HG03439 (cell line): ENCODE measurements around the gene SDHAF1.

Experiments used
- ATAC-seq: cut with Tn5 transposase; IDR thresholded peaks from one replicate; pipeline ENCODE4 v1.9.1; 2021; ENCODE audit warnings: mild to moderate bottlenecking, moderate library complexity; ENCODE audit not compliant: unreplicated experiment

The SDHAF1 gene

GRCh38 chr19:35986664-35987570 lies 8.1 kb upstream of the SDHAF1 start:
- ATAC-seq = no peak

GRCh38 chr19:35987571-35987896 lies 7.5 kb upstream of the SDHAF1 start:
- ATAC-seq = no peak

- ATAC-seq = no peak
Measured at GRCh38 chr19:35988824-35989223, 6.2 kb upstream of the SDHAF1 start.

GRCh38 chr19:35990156-35990555 lies 4.8 kb upstream of the SDHAF1 start:
- ATAC-seq = no peak

- no peak for ATAC-seq
Measured at GRCh38 chr19:35990771-35991730, 3.9 kb upstream of the SDHAF1 start.

GRCh38 chr19:35991731-35992450 lies 3.1 kb upstream of the SDHAF1 start:
- ATAC-seq = no peak

- ATAC-seq = no peak
Measured at GRCh38 chr19:35992907-35993765, 1.9 kb upstream of the SDHAF1 start.

- ATAC-seq = no peak
Measured at GRCh38 chr19:35993923-35994598, 927 bp upstream of the SDHAF1 start.

GRCh38 chr19:35996777-35997176 lies 1.8 kb downstream of the SDHAF1 start:
- no peak for ATAC-seq

- no peak for ATAC-seq
Measured at GRCh38 chr19:36001605-36002004, 6.6 kb downstream of the SDHAF1 start.

GRCh38 chr19:36003284-36003683 lies 8.3 kb downstream of the SDHAF1 start:
- no peak for ATAC-seq

GRCh38 chr19:36006955-36007354 lies 12.0 kb downstream of the SDHAF1 start:
- no peak for ATAC-seq

- no peak for ATAC-seq
Measured at GRCh38 chr19:36008336-36008978, 13.5 kb downstream of the SDHAF1 start, which contains the start of gene SYNE4. Gene SYNE4 (minus strand): TSS chr19:36008813. CDS start chr19:36008681, 132 bp downstream.

- ATAC-seq = no peak
Measured at GRCh38 chr19:36009220-36009619, 14.2 kb downstream of the SDHAF1 start.

GRCh38 chr19:36009633-36010379 lies 14.8 kb downstream of the SDHAF1 start:
- ATAC-seq = no peak

- ATAC-seq = no peak
Measured at GRCh38 chr19:36010402-36010801, 15.4 kb downstream of the SDHAF1 start.

- no peak for ATAC-seq
Measured at GRCh38 chr19:36013280-36014011, 18.5 kb downstream of the SDHAF1 start.
